ENCODE results near the gene LLGL2.

Gene LLGL2

DNA sequence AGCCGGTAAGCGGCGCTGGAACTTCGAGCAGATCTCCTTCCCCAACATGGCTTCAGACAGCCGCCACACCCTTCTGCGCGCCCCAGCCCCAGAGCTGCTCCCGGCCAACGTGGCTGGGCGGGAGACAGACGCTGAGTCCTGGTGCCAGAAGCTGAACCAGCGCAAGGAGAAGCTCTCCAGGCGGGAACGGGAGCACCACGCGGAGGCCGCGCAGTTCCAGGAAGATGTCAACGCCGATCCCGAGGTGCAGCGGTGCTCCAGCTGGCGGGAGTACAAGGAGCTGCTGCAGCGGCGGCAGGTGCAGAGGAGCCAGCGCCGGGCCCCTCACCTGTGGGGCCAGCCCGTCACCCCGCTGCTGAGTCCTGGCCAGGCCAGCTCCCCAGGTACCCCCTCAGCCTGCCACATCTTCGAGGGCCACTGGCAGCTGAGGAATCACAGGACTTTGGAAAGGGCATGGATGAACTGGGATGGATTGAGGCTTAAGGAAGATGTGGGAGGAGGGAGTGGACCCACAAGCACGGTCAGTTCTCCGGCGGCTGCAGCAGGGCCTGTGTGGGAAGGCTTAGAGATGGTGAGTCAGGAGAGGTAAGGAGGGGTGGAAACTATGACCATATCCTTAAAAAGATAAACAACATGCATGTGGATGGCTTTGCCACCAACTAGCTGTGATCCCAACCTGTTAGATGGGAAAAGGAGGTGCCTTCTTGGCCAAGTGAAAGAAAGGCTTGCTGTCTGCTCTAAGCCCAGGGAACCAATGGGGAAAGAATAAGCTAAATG, 3.4 kb upstream of the LLGL2 start:
- DNase-seq (ENCODE audit: low read depth), result no peak

DNA sequence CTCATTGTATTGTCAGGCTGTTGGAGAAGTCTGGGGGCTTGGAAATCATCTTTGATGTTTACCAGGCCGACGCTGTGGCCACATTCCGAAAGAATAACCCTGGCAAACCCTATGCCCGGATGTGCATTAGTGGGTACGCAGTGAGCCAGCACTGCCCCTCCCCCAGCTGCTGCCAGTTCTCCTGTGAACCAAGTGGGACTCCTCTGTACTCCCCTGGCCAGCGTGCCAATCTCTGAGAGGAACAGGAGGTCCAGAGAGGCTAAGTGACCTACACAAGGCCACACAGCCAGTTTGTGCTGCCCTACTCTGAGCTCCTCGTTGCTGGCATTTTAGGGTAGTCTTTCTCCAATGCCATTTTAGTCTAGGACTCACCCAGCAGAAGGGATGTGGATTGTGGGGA, 1.9 kb upstream of the LLGL2 start:
- DNase-seq (ENCODE audit: low read depth), result no peak

DNA sequence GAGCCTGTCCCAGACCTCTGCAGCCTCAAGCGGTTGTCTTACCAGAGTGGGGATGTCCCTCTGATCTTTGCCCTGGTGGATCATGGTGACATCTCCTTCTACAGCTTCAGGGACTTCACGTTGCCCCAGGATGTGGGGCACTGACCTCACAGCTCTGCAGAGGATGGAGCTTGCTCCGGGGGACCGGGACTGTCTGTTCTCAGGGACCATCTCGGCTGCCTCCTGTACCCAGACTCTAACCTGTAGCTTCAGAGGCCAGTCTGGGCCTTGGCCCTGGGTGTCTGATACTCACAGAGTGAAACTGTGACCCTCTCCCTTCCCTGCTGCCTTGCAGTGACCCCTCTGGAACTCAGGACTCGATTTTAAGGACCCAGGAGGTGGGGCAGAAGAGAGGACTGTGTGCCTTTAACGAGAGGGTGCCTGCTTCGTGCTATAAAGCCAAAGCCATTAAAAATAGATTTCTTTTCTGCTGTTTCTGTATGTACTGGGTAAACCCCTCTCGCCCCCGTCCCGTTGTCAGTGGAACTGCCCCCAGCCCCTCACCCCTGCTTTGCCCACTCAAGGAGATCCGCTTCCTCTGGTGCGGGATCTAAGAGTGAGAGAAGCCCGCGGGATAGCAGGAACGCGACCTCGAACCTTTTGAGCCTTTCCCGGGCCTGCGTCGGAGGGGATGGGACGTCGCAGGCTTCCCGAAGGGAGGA, 1.1 kb upstream of the LLGL2 start:
- DNase-seq (ENCODE audit: low read depth), result no peak

DNA sequence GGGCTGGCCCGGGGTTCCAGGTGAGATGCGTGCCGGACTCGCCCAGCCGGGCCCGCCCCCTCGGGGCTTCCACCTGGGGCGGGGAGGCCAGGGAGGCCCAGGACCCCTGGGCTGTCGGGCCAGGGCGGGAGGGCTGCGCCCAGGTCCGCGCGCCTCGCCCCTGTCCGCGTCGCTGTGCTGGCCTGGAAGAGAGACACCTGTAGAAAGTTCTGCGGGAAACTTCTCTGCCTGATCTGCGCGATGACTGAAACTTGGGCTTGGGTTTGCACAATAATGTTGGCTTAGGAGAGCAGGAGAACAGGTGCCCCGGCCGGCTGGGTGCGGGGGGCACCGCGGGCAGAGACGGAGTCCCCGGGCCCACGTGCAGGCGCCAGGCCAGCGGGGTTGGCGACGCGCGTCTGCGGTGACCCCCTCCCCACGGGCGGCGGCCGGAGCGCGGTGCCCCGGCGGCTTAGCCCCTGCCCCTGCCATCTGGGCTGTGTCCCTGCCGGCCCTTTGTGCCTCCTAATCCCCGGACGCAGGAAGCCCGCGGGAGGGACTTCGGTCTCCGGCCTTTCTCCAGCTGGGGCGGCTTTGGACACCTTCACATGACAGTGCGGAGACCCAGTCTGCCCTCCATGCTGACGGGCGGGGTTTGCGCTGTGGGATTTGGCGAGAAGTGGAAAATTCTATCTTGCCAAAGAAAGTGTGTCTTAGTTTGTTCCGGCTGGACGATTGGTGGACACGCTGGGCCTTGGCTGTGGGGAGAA, 483 bp downstream of the LLGL2 start:
- DNase-seq (ENCODE audit: low read depth), result no peak

DNA sequence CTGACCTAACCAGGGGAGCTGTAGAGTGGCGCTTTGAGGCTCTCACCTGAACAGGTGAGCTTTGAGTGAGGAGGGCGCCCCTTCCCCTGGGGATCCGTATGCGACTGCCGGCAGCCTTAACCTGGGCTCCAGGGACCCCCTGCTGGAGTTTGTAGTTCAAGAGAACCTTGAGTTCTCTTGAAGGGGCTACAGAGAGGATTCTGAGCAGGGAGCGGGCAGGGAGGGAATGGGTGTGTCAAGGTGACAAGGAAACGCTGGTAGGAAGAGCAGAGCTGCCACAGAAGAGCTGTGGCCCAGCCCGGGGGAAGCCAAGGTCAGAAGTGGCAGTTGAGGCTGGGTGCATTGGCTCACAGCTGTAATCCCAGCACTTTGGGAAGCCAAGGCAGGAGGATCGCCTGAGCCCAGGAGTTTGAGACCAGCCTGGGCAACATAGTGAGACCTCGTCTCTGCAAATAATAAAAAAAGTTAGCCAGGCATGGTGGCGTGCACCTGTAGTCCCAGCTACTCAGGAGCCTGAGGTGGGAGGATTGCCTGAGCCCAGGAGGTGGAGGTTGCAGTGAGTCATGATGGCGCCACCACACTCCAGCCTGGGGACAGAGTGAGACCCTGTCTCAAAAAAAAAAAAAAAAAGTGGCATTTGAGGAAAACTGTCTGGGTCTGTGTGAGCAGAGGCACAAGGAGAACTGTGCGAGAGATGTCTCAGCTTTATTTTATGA, 1.2 kb downstream of the LLGL2 start:
- no peak for DNase-seq (ENCODE audit: low read depth)

DNA sequence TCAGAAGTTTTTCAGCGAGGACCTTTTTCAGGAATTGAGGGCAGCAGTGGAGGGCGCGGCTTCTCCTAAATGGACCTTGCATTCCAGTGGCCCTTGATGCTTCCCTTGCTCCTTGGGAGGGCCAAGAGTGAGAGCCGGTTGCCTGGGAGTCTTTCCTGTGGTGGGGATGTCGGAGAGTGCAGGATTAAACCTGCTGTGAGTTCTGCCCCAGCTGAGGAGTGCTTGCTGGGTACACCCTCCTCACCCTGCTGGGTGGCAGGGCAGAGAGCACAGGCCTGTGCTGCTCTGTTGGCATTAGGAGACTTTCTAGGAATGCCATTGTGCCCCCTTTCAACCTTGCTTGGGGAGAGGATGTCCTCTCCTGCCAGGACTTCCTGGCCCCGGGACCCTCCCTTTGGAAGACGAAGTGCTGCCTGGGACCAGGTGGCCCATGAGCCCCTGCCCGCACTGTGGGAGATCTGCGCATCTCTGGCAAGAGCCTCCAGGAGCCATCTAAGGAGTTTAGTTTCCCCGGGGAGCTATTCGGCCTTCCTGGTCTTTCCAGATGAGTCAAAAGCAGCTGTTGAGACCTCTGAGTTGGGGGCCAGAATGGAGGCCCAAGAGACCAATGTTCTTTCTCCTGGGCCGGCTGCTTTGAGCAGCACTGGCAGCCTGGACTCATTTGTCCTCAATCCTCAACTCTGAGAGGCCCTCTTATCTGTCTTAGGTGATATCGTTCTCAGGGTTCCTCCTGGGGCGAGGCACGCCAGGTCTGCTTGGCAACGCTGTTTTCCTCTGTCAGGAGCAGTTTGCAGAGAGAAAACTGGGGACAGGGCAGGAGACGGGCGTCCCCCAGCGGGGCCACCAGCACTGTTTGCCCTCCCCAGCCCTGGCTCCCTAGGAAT, 5.6 kb downstream of the LLGL2 start:
- no peak for DNase-seq (ENCODE audit: low read depth)

DNA sequence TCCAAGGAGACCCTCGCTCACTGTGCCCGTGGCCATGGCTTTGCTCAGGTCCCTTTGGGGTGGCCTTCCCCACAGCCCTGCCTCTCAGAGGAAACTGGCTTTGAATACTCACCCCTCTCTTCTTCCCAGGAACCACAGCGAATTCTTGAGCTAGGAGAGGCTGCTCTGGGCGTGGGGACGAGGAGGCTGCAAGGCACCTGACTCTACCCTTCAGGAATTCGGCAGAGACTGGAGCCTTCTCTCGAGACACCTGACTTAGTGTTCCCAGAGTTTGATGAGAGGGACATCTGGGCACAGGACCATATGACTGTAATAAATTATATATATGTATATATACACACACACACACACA, 6.2 kb downstream of the LLGL2 start:
- no peak for DNase-seq (ENCODE audit: low read depth)

DNA sequence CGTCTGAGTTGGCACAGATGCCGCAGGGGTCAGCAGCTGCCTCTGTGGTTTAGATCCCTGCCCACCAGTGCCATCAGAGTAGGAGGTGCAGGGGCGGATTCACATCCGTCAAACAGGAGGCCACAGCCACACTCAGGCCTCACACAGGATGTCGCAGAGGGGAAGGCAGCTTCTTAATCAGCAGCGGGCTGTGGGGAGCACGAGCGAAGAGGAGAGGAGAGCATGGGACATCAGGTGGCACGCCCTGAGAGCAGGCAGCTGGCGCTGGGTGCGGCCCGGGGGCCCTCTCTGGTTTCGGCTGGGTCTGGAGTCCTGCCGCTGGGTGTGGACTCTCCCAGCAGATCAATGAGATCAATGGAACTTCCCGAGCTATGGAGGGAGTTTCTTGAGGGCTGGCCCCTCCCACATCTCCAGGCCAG, 9.6 kb downstream of the LLGL2 start:
- DNase-seq (ENCODE audit: low read depth), result peak; percentile 59

DNA sequence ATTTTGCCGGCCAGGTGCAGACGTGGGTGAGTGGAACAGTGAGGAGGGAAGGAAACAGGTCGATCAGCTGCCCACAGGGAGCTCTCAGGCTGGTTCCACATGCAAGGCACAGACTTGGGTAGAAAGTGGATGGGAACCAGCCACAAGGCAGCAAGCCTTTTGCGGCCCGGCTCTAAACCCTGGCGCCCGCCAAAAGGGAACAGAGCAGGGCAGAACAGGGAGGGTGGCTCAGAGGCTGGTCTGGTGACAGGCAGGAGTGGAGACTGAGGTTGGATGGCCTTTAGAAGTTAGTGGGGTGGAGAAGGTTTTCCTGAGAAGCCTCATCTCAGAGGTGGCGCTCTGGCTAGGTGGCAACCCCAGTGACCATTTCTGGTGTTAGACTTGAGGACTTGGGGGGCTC, 10.4 kb downstream of the LLGL2 start:
- DNase-seq (ENCODE audit: low read depth), result no peak

DNA sequence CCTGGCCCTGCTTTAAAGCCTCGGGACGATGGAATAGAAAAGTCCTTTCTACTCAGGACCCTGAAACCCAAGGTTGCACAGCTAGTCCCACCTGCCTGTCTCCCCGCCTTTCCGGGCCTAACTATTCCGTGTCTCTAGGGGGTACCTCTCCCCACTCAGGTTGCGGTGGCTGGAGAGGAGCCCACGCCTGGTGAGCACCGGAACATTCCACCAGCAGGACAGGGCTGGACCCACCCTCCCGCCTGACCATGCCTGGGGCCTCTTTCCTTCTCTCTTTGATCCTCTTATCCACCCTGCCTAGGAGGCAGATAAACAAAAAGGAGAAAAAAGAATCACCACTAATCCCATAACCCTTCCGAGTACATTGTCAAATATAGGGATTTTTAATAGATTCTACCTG, 10.9 kb downstream of the LLGL2 start:
- DNase-seq (ENCODE audit: low read depth), result no peak

DNA sequence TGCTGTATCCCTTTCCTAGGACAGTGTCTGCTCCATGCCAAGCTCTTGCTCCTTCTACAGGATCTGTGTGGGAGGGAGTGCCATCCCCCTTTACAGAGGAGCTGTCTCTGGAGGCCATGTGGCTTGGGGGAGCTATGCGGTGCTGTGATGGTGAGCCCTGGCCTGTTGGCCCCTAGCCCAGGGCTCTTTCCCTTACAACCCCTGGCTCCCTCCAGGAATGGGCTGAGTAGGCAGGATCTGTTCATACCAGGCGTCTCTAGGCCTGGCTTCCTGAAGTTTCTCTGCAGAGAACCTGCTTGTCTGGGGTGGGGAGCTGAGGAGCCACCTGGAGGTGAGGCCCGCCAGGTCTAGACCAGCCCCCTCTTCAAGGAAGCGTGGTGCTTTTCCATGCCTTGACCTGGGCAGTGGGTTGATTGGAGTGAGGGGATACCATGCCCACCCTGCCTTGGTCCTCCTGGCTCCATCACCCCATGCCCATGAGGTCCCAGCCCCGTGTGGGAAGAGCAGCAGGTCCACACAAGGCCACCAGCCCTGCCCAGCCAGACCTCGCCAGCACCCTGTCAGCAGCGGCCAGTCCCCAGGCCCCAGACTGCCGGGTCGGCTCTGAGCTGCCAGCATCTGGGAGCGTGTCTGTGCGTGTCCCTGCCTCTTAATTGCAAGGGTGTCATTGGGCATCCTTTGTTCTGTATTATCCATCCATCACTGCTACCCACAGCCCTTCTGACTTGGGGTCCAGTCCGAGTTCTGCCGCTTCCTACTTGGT, 14.7 kb downstream of the LLGL2 start:
- no peak for DNase-seq (ENCODE audit: low read depth)

DNA sequence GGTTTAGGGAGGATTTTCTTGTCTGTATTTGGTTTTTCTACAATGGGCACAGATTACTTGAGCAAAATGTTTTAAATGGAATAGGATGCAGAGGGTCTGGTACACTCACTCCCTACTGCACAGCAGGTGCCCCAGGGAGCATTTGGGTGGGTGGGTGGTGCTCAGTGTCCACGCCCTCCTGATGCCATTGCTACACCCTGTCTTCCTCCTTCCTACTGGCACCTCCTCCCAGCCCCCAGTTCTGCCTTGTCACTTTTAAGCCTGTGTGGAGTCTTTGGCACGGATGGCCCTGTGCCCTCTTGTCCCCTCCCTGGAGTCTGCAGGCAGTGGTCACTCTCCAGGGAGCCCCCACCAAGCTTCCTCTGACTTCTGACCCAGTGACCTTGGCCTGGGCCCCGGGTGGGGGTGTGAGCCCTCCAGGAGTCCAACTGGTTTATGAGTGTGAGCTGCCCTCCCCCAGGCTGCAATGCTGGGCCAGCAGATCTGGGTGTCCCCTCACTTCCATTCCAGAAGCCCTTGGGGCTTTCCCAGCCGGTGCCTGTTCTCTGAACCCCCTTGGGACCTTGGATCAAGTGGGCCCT, 15.5 kb downstream of the LLGL2 start:
- no peak for DNase-seq (ENCODE audit: low read depth)

DNA sequence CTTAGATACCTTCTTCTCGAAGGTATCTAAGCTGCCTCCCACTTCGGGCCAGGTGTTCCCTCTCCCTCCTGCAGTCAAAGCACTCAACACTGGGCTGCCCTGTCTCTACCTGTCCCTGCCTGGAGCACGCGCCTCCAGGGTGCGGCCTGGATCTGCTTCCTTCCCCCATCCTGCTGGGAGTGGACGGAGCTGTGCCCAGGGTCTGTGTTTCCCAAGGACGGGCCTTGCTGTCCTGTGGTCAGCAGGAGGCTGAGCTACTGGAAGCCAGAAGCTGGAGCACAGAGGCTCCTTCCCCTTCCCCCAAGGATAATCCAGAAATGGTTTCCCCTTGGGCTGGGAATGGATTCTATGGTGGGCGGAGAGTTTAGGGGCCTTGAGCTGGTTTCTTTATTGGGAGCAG, 16.7 kb downstream of the LLGL2 start:
- no peak for DNase-seq (ENCODE audit: low read depth)

DNA sequence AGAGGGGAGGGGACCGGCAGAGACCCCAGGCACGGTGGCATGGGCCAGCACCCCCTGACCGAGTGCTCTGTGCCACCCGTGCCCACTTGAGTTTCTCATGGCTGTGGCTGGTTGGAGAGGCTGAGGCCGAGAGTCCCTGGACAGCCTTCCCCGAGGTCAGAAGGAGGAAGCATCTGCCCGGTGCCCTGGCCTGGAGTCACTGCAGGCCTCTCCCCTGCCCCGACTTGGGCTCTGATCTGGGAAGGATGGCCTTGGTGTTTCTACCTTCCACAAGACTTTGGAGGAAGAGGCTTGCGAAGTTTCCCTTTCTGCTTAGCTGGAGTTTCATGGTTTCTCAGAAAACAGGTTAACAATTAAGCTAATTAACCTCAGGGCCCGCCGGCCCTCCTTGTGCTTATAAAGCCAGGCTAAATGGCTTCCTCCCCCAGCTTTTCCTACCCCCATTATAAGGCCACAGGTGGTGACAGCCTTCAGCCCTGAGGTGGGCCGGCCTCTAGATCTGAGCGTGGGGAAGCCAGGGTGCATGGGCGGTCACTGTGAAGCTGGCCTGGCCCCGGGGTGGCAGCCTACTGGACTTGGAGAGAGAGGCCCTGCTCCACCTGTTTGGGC, 17.3 kb downstream of the LLGL2 start:
- no peak for DNase-seq (ENCODE audit: low read depth)

DNA sequence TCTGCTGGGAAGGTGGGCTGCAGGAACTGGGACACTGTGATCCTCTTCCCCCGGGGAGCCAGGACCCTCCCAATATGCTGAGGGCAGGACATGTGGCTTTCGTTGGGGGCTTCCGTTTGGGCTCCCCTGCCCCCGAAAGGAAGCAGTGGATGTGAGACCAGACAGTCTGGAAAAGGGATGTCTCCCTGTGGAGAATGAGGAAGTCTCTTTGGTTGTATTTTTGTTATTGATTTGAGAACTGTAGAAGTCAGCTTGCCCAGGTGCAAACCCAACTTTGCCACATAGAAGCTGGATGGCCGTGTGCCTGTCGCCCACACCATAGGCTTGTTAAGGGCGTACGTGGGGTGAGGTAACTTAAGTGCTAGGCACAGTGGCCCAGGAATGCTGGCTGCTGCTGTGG, 18.8 kb downstream of the LLGL2 start:
- no peak for DNase-seq (ENCODE audit: low read depth)

DNA sequence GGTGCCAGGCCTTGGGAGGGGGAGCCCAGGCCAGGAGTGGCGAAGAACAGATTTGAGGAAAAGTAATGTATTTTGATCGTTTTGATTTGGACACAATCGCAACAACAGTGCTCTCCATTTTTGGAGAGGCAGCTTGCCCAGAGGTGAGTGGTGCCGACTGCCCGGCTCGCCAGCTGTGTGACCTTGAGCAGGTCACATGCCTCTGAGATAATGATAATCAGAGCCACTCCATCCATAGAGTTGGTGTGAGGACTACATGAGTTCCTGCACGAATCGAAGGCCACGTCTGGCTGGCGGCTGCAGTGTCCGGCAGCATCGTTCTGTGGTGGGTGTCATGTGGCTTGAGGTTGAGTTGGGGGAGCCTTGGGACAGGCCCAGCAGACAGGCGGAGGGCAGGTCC, 20.7 kb downstream of the LLGL2 start:
- no peak for DNase-seq (ENCODE audit: low read depth)

DNA sequence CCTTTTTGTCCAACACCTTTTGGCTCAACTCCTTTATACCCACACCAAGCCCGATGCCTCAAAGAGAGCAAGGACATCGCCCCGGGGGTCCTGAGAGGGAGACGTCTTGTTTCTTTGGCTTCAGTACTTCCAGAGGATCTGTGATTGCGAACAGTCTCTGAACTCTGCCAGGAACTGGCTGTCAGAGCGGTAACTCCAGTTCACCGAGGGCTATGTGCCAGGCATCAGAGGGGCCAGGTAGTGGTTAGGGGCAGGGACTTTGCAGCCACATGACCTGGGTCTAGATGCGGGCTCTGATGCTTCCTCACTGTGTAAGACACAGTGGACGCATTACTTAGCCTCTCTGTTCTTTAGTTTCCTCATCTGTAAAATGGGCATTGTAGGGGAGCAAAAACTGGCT, 21.6 kb downstream of the LLGL2 start:
- DNase-seq (ENCODE audit: low read depth), result no peak

DNA sequence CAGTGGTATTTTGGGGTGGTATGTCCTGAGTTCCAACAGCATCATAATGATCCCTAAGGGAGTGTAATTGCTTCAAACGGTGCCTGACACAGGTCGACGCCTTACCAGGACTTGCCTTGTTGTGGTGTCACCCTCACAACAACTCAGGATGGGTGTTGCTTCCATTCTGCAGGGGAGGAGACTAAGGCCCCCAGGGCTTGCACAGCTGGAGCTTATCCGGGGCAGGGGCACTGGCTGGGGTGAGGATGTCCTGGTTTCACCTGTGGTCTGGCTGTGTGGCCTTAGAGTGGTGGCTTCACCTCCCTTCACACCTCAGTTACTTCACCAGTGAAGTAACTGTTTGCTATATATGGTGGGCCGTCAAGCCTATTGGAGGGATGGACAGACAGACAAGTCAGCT, 23.3 kb downstream of the LLGL2 start:
- DNase-seq (ENCODE audit: low read depth), result no peak

DNA sequence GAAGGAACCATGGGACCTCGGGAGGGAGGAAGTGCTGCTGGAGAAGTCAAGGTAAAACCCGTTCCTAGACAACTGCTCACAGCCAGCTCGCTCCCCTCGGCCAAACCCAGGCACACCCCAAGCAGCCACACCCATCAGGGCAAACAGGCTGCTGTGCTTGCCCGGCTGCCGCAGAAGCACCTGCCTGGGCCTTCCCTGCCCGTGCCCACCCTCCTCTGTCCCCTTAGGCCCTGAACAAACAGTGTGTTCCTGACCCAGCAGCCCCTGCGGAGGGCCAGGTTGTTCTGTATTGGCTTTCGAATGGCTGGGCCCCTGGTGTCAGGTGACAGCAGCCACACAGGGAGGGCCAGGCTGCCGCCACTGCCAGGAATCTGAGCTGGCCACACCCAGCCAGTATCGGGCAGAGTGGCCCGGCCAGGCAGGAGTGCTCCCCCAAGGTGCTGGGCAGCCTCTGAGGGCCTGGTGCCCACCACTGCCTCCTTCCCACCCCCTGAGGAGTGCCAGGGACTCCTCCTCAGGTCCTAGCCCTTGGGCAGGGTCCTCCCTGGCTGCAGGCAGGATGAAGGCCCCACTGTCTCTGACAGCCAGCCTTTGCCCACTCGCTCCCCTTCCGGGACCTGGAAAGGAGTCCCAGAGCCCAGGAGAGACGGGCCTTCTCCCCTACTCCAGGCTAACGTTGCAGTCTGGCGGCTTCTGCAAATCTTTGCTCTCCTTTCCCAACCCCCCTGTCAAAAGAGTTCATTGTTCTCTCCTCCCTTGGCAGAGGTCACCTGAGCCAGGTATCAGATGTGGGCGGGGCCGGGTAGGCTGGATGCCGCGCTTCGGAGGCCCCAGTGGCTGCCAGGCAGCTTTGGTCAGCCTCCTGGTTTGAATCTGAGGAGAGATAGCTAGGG, 24.0 kb downstream of the LLGL2 start:
- DNase-seq (ENCODE audit: low read depth), result no peak
